ENCODE data around the gene KMT2D.

The KMT2D gene

GRCh38 chr12:49051777-49052438 lies 8.7 kb downstream of the KMT2D start:
- DNase-seq = no peak

- DNase-seq = no peak
These were observed 9.2 kb downstream of the KMT2D start for GRCh38 chr12:49051373-49051764.

GRCh38 chr12:49050507-49051372 lies 9.9 kb downstream of the KMT2D start:
- DNase-seq = no peak

- no peak for DNase-seq
These were observed 10.9 kb downstream of the KMT2D start for GRCh38 chr12:49049566-49050224.

GRCh38 chr12:49048953-49049352 lies 11.6 kb downstream of the KMT2D start:
- DNase-seq = no peak

- no peak for DNase-seq
These were observed 14.3 kb downstream of the KMT2D start for GRCh38 chr12:49046129-49046895.

- no peak for DNase-seq
These were observed 15.9 kb downstream of the KMT2D start for GRCh38 chr12:49044660-49045059.

GRCh38 chr12:49043856-49044258 lies 16.7 kb downstream of the KMT2D start:
- DNase-seq = peak; percentile 17

- no peak for DNase-seq
These were observed 17.4 kb downstream of the KMT2D start for GRCh38 chr12:49043241-49043640.

GRCh38 chr12:49041881-49042484 lies 18.6 kb downstream of the KMT2D start:
- no peak for DNase-seq

- DNase-seq = no peak
These were observed 19.3 kb downstream of the KMT2D start for GRCh38 chr12:49041036-49041880.

- no peak for DNase-seq
These were observed 20.2 kb downstream of the KMT2D start for GRCh38 chr12:49040364-49040855.

- DNase-seq = no peak
These were observed 20.9 kb downstream of the KMT2D start for GRCh38 chr12:49039421-49040363.

- no peak for DNase-seq
These were observed 22.2 kb downstream of the KMT2D start for GRCh38 chr12:49038291-49038955.

GRCh38 chr12:49037947-49038237 lies 22.7 kb downstream of the KMT2D start:
- DNase-seq = no peak

GRCh38 chr12:49037111-49037946 lies 23.3 kb downstream of the KMT2D start:
- no peak for DNase-seq

GRCh38 chr12:49036029-49036428 lies 24.6 kb downstream of the KMT2D start:
- no peak for DNase-seq

GRCh38 chr12:49034286-49034622 lies 26.3 kb downstream of the KMT2D start:
- no peak for DNase-seq

Measured in COR-L47 (cell line).